MG63 (cell line): ENCODE measurements around the gene TAS1R1. TPM values are rescaled to one million over a fixed set of nuclear protein-coding genes. Genes with fewer than 3 reads are reported as not detected.

Experiments
- DNase-seq: peaks from one replicate; pipeline ENCODE4 v3.0.0-alpha.2; 2020
- H3K27me3 ChIP-seq: fragments of 250-450 bp; sonication (Bioruptor Pico); 2 replicates; pipeline ENCODE4 v1.5.1; 2020; ENCODE audit warnings: mild to moderate bottlenecking, moderate library complexity
- H3K36me3 ChIP-seq: fragments of 250-450 bp; sonication (Bioruptor Pico); 2 replicates; pipeline ENCODE4 v1.5.1; 2020; ENCODE audit warnings: mild to moderate bottlenecking, moderate library complexity
- H3K4me3 ChIP-seq: fragments of 250-450 bp; sonication (Bioruptor Pico); 2 replicates; pipeline ENCODE4 v1.5.1; 2020; ENCODE audit warnings: mild to moderate bottlenecking, moderate library complexity
- H3K9me3 ChIP-seq: fragments of 250-450 bp; sonication (Bioruptor Pico); 2 replicates; pipeline ENCODE4 v1.5.1; 2020; ENCODE audit warnings: mild to moderate bottlenecking, moderate library complexity
- total RNA-seq: library from RNA; depleted of rRNA; stranded (reverse); fragments of >200 nt; shearing (Covaris generic); gene quantifications from 2 replicates; pipeline ENCODE4 v1.2.3, GENCODE V29; 2014; ENCODE audit warnings: low replicate concordance; rRNA removed

The TAS1R1 gene
- total RNA-seq = not detected in 2 replicates

DNA sequence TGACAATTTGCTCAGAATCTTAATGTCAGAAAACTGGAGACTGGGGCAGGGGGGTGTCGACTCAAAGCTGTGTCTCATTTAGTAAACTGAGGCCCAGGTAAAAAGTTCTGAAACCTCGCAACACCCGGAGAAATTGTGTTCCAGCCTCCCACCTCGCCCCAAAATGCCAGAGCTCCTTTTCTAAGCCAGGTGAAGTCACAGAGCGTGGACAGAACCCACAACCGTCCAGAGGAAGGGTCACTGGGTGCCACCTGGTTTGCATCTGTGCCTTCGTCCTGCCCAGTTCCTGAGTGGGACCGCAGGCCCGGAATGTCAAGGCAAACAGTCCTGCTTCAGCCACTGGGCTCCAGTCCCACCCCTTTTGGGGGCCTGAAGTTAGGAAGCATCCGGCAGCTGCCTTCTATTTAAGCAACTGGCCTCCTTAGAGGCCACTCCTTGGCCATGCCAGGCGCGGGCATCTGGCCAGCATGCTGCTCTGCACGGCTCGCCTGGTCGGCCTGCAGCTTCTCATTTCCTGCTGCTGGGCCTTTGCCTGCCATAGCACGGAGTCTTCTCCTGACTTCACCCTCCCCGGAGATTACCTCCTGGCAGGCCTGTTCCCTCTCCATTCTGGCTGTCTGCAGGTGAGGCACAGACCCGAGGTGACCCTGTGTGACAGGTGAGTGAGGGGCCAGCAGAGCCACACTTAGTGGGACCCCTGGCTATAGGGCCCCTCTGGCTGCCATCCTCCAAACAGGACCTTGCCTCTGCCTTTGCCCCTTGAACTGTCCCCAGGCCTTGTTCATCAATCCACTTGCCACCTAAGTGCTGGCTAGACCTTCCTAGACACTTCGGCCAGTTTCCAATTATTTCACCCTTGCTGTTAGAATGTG, at the start of gene TAS1R1:
TSS of gene TAS1R1 (plus strand) at position 401 of the 872 bp plus-strand sequence. CDS start at position 468, 67 bp downstream.
- no peaks in the 10 kb centered on the region for H3K9me3 ChIP-seq
- peaks cover 12% of the 10 kb centered on the region for H3K36me3 ChIP-seq
- peak; percentile 14 for DNase-seq
- H3K27me3 ChIP-seq = no peaks in the 10 kb centered on the region
- peak within 1 kb of the TSS; percentile 91 for H3K4me3 ChIP-seq

- Histone ChIP-seq H3K27me3 (no peaks in the 10 kb centered on the region), H3K4me3 (no peak overlapping the region), H3K9me3 (no peaks in the 10 kb centered on the region), H3K36me3 (no peaks in the 10 kb centered on the region)
- no peak for DNase-seq
Measured at GRCh38 chr1:6505367-6506209, 49.5 kb upstream of the TAS1R1 start.

GRCh38 chr1:6506210-6507036, 48.7 kb upstream of the TAS1R1 start:
- Histone ChIP-seq H3K36me3 (no peaks in the 10 kb centered on the region), H3K27me3 (no peaks in the 10 kb centered on the region), H3K4me3 (no peak overlapping the region), H3K9me3 (no peaks in the 10 kb centered on the region)
- no peak for DNase-seq

DNA sequence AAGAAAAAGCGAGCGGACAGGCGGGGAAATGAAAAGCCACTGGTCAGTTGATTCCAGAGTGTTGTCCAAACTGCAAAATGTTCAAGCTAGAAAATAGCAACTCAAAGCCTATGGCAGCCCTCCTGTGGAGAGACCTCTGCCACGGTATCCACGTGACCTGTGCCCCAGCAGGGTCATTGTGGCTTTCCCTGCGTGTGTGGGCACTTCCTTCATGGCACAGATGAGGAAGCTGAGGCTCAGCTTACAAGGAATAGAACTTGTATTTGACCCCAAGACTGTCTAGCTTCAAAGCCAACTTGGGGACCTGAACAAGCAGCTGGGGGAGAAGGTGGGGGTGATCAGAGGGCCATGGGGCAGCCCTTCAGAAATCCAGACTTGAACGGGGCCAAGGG, 48.1 kb upstream of the TAS1R1 start:
- Histone ChIP-seq H3K27me3 (no peaks in the 10 kb centered on the region), H3K9me3 (no peaks in the 10 kb centered on the region), H3K4me3 (no peak overlapping the region), H3K36me3 (no peaks in the 10 kb centered on the region)
- DNase-seq = no peak

DNA sequence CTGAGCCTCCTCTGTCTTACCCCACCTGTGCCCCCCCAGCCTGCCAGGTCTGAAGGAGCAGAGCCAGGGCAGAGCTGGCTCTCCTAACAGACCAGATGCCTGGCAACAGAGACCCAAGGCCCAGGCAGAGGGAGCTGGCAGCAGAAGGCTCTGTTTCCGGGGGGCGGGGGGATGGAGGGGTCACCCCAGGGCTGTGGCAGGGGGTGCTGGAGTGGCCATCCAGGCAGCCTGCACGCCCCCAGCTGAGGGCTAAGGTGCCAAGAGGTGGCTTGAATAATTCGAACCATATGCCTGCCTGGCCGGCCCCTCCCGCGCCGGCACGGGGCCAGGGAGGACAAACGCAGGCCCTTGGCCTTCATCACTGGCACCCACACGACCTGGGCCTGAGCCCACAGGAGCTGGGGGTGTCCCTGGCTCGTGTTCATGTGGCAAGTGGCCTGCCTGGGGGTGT, 47.6 kb upstream of the TAS1R1 start:
- H3K9me3 ChIP-seq = no peaks in the 10 kb centered on the region

DNA sequence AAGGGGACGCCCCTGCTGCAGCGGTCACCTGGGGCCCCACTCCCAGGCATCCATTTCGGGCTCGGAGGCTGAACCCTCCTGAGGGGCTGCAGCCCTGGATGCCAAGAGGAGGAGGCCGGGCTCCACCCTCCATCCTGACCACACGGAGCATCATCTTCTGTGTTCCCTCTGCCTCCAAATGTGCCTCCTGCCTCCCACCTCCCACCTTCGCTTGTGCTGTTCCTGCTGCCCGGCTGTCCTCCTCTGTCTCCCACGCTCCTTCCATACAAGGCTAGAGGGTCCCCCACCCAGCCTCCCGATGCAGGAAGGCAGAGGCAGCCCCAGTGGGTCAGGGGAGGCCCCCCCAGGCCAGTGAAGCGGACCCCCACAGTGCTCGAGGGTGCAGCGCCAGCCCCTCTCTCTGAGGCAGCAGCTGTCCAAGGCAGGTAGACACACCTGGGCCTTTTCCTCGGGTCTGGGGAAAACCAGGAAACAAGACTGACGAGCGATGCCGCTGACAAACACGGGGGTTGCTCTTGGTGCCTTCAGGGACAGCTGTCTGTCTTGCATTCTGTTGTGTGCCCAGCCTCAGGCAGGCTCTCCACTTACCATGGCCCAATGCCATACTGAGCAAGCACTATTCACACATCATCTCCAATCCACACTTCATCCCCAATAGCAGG, 46.8 kb upstream of the TAS1R1 start:
- Histone ChIP-seq H3K27me3 (no peaks in the 10 kb centered on the region), H3K9me3 (no peaks in the 10 kb centered on the region), H3K36me3 (no peaks in the 10 kb centered on the region), H3K4me3 (no peak overlapping the region)
- no peak for DNase-seq

More for the DNA sequence above, 47.6 kb upstream of the TAS1R1 start:
- Histone ChIP-seq H3K4me3 (no peak overlapping the region), H3K27me3 (no peaks in the 10 kb centered on the region), H3K36me3 (no peaks in the 10 kb centered on the region)
- DNase-seq = peak; percentile 38

DNA sequence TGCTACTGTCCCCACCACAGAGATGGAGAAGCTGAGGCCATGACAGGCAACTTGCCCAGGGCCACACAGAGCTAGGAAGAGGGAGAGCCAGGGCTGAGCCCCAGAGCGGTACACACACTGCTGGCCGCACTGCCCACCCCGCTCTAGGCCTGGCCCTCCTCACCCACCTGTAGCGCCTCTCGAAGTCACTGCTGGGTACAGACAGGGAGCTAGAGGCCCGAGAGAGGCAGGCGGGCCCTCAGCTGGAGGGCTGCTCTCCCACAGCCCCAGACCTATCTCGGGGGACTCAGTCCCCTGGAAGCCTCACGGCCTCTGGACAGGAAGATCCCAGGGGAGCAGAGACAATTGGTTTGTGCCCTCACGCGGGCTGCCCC, 46.3 kb upstream of the TAS1R1 start:
- Histone ChIP-seq H3K36me3 (no peaks in the 10 kb centered on the region), H3K27me3 (no peaks in the 10 kb centered on the region), H3K4me3 (no peak overlapping the region), H3K9me3 (no peaks in the 10 kb centered on the region)
- DNase-seq = no peak

DNA sequence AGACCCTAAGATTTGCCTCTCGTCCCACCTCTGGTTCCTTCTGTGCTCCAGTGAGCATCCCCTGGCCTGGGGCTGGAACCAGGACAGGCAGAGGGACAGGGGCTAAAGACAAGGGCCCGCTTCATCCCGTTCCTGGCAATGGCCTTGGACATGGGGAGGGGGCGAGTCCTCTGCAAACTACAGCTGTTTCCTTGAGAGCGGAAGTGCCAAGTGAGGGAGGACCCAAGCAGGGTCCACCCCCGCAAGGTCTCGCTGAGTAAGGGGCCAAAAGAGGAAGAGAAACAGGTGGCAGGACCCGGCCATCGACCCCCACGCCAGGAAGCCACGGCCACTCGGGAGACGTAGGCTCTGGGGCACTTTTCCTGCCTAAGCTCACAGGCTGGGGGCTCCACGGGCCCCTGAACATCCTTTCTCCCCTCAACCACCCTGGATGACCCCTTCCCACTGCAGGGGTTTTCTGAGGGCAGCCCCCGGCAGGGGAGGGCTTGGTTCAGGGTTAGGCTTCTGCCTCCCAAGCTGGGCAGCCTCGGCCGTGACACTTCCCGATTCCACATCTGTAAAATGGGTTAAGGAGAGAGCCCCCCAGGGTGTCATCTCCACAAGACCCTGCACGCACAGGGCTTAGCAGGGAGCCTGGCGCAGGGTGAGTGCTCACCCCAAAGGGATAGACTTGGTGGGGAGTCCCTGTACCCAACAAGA, 45.7 kb upstream of the TAS1R1 start:
- no peak for DNase-seq
- Histone ChIP-seq H3K9me3 (no peaks in the 10 kb centered on the region), H3K36me3 (no peaks in the 10 kb centered on the region), H3K4me3 (no peak overlapping the region), H3K27me3 (no peaks in the 10 kb centered on the region)

DNA sequence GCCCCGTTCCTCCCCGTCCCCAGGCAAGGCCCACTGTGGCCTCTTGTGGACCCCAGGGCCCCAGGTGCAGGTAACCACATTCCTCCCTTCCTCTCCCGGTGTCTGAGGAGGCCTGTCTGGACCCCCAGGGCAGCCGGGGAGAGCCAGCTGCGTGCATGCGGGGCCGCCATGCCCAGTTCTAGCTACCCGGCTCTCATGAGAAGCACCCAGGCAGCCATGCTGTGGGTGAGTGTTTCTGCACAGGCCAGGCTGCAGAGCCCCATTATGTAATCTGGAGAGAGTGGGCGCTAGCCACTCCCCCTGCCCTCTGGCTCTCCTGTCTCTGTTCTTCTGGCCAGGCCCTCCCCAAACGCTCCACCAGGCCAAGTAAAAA, 45.2 kb upstream of the TAS1R1 start:
- no peaks in the 10 kb centered on the region for H3K36me3 ChIP-seq
- H3K4me3 ChIP-seq = no peak overlapping the region
- no peak for DNase-seq
- no peaks in the 10 kb centered on the region for H3K27me3 ChIP-seq
- H3K9me3 ChIP-seq = no peaks in the 10 kb centered on the region

DNA sequence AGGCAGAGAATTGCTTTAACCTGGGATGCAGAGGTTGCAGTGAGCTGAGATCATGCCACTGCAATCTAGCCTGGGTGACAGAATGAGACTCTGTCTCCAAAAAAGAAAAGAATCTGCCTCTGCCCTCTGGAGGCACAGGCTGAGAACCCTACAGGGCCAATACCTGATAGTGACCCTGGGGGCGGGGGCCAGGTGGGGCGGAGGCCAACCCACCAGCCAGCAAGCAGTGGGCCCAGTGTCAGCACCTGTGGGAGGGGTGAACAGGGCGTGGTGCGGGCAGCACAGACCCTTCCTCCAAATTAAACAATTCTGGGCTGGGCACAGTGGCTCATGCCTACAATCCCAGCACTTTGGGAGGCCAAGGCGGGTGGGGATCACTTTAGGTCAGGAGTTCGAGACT, 44.6 kb upstream of the TAS1R1 start:
- Histone ChIP-seq H3K27me3 (no peaks in the 10 kb centered on the region), H3K9me3 (no peaks in the 10 kb centered on the region), H3K4me3 (no peak overlapping the region), H3K36me3 (no peaks in the 10 kb centered on the region)
- DNase-seq = no peak

DNA sequence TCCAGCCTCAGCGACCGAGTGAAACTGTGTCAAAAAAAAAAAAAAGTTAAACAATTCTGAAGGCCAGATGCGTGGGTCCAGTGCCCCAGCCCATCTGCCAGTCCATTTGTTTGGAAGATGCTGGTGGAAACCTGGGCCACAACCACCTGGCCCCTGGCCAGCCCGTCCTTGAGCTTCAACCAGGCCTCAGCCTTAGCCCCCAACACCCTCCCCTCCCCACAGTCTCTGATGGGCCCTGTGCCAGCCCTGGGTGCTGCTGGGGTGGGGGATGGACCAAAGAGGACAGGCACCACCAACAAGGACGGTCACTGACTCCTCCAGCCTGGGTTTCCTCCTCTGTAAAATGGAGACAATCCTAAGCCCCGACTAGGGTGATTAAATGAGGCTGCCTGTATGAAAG, 44.1 kb upstream of the TAS1R1 start:
- Histone ChIP-seq H3K4me3 (no peak overlapping the region), H3K36me3 (no peaks in the 10 kb centered on the region), H3K27me3 (no peaks in the 10 kb centered on the region), H3K9me3 (no peaks in the 10 kb centered on the region)
- no peak for DNase-seq

DNA sequence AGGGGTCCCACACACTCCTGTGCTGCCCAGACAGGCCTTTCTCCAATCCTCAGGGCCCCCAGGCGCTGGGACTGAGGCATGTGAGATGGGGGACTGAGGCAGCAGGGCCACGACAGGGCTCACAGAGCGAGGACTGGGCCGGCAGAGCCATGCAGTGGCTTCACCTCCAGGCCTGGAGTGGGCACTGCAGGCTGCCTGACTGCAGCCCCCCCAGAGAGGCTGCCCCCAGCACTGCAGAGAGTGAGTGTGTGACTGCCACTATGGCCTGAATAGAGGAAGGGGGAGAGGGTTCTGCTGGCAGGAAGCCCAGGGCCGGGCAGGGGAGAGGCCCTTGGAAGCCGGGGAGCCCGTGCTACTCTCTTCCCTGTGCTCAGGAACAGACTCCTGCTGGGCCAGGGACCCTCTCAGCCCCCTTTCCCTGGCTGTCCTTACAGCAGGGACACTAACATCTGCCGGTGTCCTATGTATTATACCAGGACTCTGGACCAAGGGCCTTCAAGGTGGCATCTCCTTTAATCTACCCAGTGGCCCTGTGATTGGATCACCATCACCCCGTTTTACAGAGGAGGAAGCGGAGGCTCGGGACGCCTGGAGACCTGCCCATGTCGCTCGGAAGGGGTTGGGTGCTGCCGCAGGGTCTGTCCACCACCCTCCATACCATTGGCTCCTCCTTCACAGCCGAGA, 43.4 kb upstream of the TAS1R1 start:
- DNase-seq = no peak
- no peaks in the 10 kb centered on the region for H3K27me3 ChIP-seq
- no peak overlapping the region for H3K4me3 ChIP-seq
- no peaks in the 10 kb centered on the region for H3K9me3 ChIP-seq
- H3K36me3 ChIP-seq = no peaks in the 10 kb centered on the region

DNA sequence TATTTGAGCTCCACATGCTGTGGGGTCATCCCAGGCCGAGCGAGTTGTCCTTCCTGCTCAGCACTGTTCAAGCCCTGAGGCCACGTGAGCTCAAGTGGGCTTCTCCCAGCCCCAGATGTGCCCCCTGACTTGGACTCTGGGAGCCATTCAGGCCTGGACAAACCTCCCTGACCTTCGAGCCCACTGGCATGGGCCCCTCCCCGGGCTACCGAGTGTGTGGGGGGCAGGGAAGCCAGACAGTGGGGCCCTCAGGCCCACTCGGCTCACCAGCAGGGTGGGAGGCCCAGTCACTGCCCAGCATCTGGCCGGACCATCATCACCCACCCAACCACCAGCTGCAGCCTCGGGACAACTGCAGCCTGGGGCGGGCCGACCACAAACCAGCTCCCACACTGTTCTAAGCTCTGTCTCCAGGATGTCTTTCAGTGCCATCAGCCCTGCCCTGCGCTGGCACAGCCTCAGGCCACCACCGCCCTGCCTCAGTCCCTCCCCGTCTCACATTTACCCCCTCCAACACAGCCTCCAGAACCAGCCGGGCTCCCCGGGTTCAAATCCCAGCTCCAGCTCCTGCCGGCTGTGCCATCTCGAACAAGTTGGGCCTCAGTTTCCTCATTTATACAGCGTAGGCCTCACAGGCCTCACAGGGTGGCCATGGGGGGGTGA, 42.7 kb upstream of the TAS1R1 start:
- Histone ChIP-seq H3K9me3 (no peaks in the 10 kb centered on the region), H3K4me3 (no peak overlapping the region), H3K27me3 (no peaks in the 10 kb centered on the region), H3K36me3 (no peaks in the 10 kb centered on the region)
- DNase-seq = no peak

GRCh38 chr1:6512908-6513280, 42.2 kb upstream of the TAS1R1 start:
- H3K27me3 ChIP-seq = no peaks in the 10 kb centered on the region
- DNase-seq = no peak
- no peak overlapping the region for H3K4me3 ChIP-seq
- no peaks in the 10 kb centered on the region for H3K9me3 ChIP-seq
- no peaks in the 10 kb centered on the region for H3K36me3 ChIP-seq

DNA sequence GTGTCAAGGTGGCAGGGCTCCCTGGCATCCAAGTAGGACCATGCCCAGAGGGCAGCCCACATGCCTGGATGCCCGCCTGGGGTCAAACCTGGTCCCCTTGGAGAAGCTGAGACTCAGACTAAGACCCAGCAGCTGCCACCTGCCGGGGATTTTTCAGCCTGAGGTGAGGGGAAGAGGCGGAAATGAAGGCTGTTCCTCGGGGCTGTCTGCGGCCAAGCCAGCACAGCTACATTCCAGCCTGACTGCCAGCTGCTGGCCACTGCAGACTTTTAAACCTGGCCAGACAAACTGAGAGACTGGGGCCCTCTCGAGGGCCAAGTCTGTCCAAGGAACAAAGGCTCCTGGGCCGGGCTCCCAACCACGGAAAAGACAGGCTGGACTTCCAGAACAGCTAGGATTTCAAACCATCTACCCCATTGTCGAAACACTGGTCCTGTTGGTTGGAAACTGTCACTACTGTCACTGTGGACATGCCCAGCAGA, 41.7 kb upstream of the TAS1R1 start:
- no peaks in the 10 kb centered on the region for H3K9me3 ChIP-seq
- no peaks in the 10 kb centered on the region for H3K27me3 ChIP-seq
- DNase-seq = peak; percentile 37
- H3K36me3 ChIP-seq = no peaks in the 10 kb centered on the region
- H3K4me3 ChIP-seq = no peak overlapping the region
